GM19328 (cell line): ENCODE results near the gene GRM6.

Experiments used
- ATAC-seq: cut with Tn5 transposase; IDR thresholded peaks from one replicate; pipeline ENCODE4 v1.9.1; 2021; ENCODE audit warnings: mild to moderate bottlenecking, moderate library complexity; ENCODE audit not compliant: unreplicated experiment

GRM6 gene

GRCh38 chr5:178984145-178985072, 10.7 kb downstream of the GRM6 start:
- ATAC-seq: no peak

- ATAC-seq: no peak
Measured at GRCh38 chr5:178983728-178984127, 11.4 kb downstream of the GRM6 start.

DNA sequence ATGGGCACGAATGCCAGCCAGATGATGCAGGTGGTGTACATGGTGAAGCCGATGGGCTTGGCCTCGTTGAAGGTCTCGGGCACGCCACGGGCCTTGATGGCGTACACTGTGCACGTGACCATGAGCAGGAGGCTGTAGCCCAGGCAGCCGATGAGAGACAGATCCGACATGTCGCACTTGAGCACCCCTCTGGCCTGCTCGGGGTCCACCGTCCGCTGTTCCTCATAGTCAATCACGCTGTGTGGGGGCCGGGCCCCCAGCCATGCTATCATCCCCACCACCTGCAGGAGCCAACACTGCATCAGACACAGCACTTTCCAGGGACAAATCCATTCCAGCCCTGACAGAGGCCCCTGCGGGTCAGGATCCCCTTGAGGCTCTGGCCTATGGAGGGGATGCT, 12.2 kb downstream of the GRM6 start:
- ATAC-seq: no peak

DNA sequence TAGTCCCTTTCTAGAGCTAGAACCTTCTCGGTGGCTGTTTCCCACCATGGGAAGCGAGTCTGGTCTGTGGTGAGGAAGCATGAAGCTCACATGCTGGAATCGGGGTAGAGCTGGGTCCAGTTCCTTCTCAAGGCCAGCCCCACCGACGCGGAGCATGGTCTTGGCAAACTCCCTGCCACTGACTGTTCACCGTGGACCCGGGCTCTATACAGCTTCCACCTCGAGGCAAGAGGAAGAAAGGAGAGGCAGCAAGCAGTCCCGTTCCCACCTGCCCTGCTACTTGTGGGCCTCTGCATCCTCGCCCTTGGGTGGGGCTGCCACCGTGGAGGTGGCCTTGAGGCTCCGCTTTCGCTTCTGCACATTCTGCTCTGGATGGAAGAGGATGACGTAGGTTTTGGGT, 13.7 kb downstream of the GRM6 start:
- no peak for ATAC-seq

DNA sequence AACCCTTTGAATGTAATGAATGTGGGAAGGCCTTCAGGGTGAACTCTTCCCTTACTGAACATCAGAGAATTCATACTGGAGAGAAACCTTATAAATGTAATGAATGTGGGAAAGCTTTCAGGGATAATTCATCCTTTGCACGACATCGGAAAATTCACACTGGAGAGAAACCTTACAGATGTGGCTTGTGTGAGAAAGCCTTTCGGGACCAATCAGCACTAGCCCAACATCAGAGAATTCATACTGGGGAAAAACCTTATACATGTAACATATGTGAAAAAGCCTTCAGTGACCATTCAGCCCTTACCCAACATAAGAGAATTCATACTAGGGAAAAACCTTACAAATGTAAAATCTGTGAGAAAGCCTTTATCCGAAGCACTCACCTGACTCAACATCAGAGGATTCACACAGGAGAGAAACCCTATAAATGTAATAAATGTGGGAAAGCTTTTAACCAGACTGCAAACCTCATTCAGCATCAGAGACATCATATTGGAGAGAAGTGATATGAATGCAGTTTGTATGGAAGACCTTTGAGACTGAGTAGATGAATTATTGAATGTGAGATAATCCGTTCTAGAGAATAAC, 29.6 kb downstream of the GRM6 start:
- no peak for ATAC-seq

DNA sequence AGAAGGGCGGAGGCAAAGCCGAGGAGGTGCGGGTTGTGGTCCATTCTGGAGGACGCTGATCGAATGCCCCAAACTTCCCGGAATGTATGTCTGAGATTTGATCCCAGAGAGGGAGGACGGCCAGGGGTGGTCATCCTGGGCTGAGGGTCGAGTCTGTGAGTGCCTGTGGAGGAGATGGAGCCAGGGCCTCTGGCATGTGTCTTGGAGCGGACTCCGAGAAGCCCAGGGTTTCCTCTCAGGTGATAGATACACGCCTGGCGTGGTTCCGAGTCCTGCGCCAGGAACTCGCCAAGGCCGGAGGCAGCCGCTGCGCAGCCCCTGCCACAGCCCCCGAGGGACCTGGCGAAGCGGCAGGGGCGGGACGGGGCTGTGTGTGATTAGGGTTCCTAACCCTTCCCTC, 53.8 kb downstream of the GRM6 start:
- ATAC-seq: no peak

DNA sequence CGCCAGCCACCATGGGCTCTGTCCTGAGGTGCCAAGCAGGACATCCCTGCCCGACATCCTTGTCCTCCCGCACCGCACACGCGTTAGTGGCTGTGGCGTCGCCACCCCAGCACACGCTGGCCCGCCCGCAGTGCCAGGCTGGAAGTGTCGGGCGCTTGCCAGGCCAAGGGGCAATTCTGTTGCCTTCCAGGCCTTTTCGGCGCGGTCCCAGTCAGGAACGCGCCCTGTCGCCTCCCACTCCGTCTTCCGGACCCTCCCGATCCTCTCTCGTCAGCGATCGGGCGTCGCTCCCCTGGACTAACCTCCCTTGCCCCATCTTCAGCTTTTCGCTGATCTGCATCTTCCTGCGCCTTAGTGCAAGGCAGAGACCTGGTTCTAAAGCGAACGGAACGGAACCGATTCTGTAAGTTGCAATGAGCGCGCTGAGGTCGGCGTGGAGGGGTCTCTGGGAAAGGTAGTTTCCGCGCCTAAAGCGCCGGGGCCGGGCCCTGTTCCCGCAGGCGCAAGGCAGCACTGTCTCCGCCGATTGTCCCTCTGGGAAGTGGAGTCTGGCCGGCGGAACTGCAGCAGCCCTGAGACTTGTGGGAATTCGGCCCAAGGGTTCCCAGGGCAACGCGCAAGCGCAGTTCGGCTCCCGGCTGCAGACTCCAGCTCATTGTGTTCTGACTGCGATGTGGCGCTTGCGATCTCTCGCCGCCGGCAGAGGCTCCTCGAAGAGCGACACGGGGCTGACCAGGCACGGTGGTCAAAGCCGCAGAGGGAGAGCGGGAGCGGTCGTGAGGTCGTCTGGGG, 54.4 kb downstream of the GRM6 start, which contains the start of gene ZNF454:
ZNF454 (plus strand) TSS at position 630 of the 792 bp plus-strand sequence. CDS start 1,594 bp downstream, outside the sequence.
- ATAC-seq: no peak

- no peak for ATAC-seq
Measured at GRCh38 chr5:178931846-178932760, 63.0 kb downstream of the GRM6 start.
